Testis (tissue), 2 donors: ENCODE results near the gene CD69.

ENCODE experiments used
- CTCF ChIP-seq, 3 experiments: fragments of 450-650 bp in 2 of 3; fragments of 200-600 bp in 1 of 3; sonication (generic) in 1 of 3; IDR thresholded peaks; one replicate each; pipeline ENCODE4 v1.5.1; 2016 to 2019; ENCODE audit warnings: antibody characterized with exemption in 3 of 3, mild to moderate bottlenecking in 2 of 3, moderate library complexity in 1 of 3
- POLR2A ChIP-seq: fragments of 450-650 bp; IDR thresholded peaks from one replicate; pipeline ENCODE4 v1.6.1; 2017; ENCODE audit warnings: antibody characterized with exemption, mild to moderate bottlenecking, moderate library complexity

- TF ChIP-seq CTCF (IDR thresholded peaks at IDR 0.05): peak; percentile 73 to 83 (median 80)
- TF ChIP-seq POLR2A: no peak
These were observed 10.2 kb downstream of the CD69 start for GRCh38 chr12:9750276-9751203.
